ELR (cell line): ENCODE results near the gene HNMT.

ENCODE experiments used
- DNase-seq: peaks from one replicate; pipeline ENCODE4 v3.0.0-alpha.2; 2015; ENCODE audit warnings: low read depth

The HNMT gene

DNA sequence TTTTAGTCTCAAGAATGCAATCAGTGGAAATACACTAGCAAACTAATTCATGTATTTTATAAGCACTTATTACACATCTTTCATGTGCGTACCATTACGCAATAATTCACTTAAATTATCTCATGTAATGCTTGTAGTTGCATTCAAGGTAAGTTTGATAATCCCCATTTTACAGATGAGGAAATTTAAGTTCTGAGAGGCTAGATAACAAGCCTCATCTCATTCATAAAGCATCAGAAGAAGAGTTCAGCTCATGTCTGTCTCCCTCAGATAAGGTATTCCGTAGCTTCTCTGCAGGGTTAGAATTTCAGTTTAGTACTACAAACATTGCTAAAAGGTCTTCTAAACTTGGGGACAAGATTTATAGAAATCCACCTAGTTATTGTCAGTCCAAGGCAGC lies 47.8 kb downstream of the HNMT start:
- DNase-seq, result no peak

DNA sequence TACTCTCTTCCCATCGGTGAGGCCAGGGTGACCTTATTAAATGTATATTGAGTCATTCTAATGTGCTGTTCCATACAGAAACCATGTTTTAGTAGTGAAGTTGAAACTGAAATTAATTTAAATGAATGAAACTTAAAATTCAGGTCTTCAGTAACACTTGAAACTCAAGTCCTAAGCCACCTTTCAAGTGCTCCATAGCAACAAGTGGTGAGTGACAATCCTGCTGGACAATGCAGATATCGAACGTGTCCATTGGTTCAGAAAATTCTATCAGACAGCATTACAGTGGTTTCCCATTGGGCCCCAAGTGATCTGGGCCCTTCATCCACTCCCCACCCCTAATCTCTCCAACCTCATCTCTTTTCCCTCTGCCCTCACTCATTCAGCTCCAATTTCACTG lies 48.7 kb downstream of the HNMT start:
- no peak for DNase-seq

DNA sequence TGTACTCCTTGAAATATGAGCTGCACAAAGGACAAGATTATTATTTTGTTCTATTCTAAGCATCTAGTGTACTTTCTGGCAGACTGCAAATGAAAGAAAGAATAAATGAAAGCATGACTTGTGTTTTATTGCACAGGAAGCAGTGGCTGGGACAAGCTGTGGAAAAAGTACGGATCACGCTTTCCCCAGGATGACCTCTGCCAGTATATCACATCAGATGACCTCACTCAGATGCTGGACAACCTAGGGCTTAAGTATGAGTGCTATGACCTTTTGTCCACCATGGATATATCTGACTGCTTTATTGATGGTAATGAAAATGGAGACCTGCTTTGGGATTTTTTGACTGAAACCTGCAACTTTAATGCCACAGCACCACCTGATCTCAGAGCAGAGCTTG lies 49.4 kb downstream of the HNMT start:
- DNase-seq, result no peak

DNA sequence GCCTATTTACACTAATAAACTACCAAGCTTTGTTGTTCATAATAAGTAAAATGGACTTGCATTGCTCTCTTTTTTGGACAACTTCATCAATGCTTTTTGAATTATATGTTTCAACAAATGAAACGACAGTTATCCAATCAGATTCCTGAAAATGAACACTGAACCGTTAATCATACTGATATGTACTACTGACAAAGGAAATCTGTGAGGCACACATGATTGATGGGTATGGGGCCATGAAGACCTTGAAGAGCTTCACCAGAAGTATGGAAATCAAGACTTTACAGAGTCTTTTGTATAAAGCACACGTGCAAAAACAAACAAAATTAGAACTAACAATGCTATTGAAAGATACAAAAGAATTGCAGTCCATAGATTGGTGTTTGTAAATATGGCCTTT lies 51.2 kb downstream of the HNMT start:
- no peak for DNase-seq

DNA sequence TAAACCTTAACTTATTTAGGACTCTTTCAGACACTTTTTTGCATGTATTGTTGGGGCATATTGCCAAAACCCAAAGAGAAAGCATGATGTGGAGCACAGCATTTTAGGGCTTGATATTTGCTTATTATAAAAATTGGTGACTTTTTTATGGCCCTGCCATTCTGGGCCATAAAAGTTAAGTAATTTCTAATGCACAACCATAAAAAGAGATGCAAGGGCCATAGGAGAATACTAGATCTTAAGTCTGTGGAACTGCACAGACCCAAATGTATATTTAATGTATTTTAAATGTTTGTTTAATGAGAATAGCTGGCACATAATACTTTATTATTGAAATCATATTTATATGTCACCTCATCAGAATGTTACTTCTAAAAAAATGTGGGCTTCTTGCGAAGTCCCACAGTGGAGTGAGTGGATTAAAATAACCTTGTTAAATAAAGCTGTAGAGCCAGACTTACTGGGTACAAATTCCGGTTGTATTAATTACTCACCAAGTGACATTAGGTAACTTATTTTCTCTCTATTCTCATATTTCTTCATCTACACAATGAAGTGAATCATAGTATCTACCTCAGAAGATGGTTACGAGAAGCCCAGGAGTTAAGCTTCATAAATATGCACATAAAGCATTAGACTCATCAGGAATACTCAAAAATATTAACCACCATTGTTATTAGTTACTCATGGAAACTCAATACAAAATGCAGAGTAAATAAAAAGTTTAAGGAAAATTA lies 52.2 kb downstream of the HNMT start:
- DNase-seq, result no peak

DNA sequence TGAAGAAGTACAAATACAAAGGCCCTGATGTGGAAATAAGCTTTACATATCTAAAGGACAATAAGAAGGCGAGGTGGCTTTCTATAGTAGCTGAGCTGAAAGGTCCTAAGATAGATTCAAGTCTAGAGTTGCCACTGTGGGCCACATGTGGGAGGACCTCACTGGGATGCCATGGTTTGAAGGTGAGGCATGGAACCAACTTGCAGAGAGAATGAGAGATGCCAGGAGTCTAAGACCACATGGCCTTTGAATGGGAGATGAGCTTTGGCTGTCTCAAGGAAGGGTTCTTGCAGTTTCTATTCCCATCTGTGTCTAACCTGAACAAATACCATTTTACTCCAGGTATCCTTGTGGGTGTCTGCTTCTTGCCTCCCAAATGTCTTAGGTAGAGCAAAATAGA lies 53.6 kb downstream of the HNMT start:
- no peak for DNase-seq

DNA sequence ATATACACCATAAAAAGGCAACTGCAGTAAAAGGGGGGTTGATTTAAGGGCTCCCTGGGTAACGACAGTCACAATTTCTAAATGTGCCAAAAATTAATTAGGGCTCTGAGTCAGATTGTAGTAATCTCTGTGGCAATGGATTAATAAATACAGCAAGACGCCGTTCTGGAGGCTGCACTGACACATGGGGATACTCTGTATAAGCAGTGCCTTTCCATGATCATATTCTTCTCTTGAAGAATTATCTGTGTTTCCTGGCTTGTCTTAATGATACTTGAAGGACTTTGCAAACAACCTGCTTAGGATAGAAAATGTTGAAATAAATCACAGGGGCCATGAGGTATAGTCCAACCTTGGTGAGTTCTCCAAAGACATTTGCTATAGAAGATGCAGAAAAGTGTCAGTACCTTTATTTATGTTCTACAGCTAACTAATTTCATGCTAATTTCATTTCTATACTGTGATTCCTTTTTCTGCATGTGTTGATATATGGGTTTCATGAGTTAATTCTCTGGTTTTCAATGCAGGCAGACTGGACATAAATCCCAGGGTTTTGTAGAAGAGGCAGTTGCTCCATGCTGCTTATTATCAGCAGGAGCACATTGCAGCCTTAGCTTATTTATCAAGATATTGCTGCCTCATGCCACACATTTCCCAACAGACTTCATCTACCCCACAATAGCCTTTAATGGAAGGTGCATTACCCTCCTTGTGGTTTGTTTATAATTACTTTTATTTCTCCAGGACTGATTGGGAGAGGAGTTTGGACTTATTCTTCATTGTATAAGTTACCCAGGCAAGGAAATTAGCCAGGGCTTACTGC lies 54.8 kb downstream of the HNMT start:
- no peak for DNase-seq

DNA sequence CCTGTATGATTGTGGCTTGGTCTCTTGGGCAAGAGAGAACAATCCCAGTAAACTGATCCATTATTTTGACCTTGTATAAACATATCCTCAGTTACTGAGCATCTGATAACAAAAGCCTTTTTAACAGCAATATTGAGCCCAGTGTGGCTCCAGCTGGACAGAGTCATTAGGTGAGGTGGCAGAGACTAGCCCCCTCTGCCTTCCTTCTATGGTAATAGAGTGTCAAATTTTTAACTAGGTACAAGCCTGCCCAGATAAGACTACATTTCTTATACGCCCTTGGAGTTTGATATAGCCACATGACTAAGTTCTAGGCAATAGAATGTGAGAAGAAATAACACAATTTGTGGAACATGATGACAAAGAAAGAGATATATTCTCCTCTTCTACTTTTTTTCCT lies 56.2 kb downstream of the HNMT start:
- no peak for DNase-seq

DNA sequence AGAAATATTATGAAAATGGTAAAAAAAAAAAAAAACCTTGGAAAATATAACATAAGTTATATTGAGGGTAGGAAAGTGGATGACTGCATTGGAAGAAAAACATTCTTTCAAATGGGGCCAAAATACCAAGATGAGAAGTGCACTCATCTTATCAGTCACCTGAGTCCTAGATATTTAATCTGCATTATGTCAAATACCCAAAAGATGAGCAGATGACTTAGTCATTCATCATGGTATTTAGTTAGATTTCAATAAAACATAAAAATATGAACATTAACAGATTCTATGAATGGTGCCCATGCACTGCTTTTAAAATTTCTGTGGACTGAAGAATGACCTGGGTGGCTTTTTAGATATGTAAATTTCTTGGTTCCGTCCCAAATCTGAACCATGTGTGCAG lies 56.9 kb downstream of the HNMT start:
- no peak for DNase-seq

DNA sequence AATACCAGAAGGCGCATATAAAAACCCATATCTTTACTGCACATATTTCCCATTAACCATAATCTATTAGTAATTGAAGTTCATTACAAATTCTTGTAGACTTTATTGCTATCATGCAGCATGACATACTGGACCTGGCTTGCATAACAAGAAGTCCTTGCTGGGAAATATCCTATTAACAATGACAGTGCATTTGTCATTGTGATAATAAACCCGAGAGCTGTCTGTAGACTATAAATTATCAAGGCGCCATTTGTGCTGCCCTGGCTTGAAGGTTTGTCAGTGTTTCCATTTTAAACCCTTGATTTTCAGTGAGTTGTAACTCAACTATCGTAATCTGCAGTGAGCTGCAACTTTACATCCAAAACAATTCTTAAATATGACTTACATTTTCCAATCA lies 59.0 kb downstream of the HNMT start:
- no peak for DNase-seq

DNA sequence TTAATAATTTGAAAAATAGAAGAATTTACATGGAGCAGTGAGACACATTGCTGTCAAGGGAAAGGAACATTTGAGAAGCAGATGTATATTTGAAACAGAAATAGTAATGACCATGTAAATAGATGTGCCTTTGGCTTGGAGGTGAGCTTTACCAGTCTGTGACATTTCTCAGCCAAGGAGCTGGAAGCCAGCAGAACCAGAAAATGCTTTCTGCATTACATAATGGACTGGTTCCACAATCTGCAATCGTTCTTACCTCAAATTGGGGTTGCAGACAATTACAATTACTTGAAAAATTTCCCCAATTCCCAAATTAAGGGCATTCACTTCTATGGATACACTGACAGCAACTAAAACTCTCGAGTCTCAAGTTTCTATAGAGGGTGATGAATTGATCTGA lies 59.7 kb downstream of the HNMT start:
- no peak for DNase-seq

DNA sequence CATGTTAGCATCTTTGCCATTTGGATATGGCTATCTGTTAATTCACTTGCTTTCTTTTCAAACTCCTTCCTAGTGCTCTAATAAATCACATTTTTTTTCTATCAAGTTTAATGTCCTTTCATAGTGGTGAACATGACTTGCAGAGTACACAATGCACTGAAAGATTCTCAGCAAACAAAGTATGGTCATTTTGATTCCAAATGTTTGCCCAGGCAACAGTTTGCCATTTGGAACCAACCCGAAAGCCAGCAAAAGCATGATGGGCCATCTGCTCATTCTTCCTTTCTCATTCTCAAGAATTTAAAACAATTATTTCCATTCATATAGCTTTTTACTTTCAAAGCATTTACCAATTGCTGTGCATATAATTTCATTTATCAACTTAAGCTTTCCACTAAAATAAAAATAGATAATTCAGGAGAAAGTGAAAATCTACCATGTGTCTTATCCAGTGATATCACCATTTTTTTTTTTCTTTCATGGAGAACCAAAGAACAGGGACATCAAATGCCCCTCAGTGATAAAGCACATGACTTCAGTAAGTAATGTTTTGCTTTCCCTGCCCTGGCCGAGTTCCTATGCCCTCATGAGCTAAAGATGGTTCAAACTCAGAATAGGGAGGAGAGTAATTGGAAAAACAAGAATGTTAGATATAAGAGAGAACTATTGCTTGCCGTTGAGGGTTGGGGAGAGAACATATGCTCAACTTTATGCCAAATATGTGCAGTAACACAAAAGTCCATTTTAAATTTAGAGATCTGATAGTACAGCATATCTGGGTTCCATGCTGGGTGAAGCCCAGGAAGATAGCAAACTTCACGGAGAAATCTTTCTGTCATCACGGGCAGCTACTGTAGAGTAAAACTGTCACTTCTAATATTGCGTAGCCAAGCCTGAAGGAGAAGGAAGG lies 62.1 kb downstream of the HNMT start:
- no peak for DNase-seq

DNA sequence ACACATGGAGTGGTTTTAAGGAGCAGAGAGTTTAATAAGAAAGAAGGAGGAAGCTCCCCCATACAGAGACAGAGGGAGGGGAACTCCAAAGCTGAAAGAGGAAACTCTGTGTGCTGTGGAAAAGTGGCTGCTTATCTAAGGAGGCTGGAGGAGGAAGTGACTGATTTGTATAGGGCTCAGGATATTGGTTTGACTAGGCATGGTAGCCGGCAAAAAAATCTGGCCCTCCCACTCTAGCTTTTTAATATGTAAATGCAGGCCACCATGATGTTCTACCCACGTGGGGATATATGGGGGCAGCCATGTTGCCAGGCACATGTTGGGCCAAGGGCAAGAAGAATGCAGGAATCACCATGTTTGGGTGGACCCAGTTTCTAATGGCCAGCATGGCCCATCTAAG lies 64.3 kb downstream of the HNMT start:
- no peak for DNase-seq

DNA sequence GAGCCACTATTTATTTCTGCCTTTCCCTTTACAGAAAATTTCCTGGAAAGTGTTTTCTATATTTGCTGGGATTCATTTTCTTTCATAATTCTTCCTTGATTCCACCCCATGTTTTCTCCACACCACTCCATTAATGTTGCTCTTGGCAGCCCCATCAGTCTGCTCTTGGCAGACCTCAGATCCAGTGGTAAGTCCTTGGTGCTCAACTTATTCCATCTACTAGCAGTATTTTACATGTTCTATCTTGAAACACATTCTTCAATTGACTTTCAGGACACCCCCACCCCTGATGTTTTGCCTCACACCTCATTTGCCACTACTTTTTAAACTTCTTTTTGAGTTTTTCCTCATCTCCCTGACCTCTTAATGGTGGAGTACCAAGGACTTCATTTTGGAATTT lies 65.0 kb downstream of the HNMT start:
- DNase-seq, result no peak

DNA sequence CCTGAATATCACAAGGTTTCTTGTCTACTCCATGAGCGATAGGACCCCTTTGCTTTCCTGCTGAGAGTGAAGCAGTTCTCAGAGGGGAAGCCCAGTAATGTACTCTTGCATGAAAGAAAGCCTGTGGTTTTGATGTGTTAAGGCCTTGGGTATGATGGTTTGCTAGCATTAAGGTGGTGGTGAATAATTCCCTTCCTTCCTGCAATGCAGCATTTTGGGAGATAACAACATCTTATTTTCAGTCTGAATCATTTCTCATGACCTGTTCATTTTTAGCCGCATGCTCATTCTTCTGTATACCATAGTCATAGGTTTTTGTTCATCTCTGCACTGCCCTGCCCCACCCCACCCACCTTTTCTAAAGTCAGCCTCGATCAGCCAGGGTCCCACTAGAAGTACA lies 66.2 kb downstream of the HNMT start:
- peak; percentile 29 for DNase-seq

DNA sequence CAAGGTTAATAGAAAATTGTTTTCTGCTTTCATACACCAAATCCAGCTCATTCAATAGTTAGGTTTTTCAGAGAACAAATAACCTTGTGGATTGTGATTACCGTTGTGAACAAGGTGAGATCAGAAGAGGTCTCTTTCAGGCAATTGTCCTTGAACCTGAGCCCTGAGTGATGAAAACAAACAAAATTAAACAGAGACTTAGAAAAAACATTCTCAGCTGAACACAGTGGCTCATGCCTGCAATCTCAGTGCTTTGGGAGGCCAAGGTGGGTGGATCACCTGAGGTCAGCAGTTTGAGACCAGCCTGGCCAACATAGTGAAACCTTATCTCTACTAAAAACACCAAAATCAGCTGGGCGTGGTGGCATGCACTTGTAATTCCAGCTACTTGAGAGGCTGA lies 68.1 kb downstream of the HNMT start:
- DNase-seq, result no peak

DNA sequence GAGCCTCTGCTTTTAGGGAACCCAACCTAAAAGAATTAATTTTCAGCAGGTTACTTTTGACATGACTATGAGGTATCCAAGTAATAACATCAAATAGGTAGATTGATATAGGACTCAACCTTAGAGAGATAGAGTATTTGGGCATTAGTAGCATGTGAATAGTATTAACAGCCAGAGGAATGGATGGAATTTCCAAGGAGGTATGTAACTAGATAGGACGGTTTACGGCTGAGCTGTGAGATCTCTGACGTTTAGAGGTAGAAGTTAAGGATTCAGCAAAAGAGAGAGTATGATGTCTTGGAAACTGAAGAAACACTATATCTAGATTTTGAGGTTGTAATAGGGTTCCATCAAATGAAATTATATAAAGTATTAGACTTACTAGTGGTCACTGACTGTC lies 70.3 kb downstream of the HNMT start:
- no peak for DNase-seq

DNA sequence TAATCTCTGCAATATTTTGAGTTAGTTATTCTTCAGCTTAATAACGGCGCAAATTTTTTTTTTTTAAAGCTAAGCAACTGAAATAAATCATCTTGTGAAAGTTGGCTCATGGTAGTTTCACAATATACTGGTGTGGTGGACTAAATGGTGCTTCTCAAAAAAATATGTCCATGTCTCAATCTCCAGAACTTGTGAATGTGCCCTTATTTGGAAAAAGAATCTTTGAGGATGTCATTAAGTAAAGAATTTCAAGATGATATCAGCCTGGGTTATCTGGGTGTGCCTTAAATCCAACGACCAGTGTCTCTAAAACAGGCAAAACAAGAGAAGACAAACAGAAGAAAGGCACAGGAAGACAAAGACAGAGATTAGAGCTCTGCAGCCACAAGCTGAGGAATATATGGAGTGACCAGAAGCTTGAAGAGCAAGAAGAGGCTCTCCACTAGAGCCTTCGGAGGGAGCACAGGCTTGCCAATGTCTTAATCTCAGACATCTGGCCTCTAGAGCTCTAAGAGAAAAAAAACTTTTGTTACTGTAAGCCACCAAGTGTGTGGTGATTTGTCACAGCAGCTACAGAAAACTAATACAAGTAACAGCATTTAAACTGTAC lies 71.4 kb downstream of the HNMT start:
- DNase-seq, result no peak

DNA sequence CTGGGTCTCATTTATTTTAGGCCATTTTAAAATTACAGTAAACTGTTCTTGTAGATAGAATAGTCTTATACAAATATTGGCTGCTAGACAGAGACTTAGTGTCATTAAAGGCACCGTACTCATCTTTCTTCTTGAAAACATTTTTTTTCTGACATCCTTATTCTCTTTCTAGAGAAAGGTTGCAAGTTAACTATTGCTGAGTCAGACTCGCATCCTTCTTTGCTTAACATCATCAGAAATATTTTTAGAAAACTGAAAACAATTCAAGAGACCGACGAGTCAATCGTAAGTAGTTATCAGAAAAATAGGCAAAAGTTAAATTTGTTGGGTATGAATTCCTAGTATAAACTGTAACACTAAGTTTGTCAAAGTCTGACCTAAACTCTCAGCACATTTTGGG lies 72.2 kb downstream of the HNMT start:
- no peak for DNase-seq

DNA sequence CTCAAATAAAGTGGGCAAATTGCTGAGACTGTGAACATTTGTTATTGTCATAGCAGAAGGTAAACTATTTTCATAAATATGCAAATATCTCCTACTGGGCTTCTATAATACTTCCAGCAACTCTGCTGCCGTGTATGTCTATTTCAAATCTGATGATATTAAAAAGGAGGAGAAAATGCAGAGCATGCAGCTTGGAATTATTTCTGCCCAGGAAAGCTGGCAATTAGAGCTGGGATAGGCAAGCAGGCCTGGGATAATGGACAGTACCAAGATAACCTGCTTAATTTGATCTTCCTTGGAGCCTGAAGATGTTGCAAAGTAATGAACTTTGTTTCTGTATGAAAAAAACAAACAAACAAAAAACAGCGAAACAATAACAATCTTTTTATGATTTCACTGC lies 72.8 kb downstream of the HNMT start:
- DNase-seq, result no peak

DNA sequence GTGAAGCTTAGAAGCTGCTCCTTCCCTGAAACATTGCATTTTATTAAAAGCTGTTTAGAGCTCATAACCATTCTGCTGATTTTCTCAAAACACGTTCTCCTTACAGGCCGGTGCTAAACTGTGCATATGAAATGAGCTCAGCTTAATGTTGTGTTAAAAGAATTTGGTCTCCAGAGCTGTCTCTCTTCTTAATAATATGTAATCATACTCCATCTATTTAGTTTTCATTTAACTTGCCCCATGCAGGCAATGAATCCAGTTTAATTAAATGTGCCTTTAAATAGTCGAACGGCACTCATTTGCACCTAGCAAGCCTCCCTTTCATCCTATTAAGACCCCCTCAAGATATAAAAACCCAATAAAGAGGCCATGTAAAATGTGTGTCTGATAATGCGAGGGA lies 76.3 kb downstream of the HNMT start:
- DNase-seq, result no peak

DNA sequence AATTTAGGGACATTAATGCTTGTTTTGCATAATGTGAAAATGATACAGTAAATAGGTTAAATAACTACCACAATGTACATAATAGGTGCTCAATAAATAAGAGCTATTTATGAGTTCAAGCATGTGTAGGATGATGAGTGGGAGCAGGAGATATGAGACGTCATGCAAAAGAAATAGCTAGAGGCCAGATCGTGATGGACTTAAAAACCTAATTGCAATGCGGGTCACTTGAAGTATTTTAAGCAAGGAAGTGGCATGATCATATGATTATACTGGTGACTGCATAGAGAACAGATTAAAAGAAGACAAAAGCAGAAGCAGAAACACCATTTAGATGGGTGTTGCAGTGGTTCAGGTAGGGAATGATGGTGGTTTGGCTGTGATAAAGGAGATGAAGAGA lies 78.0 kb downstream of the HNMT start:
- DNase-seq, result no peak
